Measurements from ENCODE around the gene LDLR.

DNA sequence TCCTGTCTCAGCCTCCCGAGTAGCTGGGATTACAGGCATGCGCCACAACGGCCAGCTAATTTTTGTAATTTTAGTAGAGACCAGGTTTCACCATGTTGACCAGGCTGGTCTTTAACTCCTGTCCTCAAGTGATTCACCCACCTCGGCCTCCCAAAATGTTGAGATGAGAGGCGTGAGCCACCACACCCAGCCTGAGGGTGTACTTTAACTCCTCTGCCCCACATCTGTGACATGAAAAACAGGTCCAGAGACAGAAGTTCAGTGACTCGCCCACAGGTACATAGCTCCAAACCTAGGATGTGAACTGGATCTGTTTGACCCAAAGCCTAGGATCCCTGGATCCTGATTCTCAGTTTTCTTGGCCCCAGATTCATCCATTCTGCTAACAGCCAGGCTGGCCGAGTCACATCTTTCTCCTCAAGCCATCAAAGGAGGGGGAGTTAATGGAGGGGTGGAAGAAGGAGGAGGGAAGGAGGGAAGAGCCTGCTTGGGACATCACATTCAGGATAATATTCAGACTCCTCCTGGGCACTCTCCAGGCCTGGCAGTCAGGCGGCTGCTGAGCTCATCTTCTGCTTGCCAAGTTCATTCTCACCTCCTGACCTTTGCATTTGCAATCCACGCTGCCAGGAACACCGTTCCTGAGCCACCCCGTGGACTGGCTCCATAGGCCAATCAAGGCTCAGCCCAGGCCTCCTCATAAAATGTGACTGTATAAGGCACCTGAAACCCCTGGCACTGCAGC is 63.2 kb downstream of the LDLR start:
- TF ChIP-seq, protein P1, sequence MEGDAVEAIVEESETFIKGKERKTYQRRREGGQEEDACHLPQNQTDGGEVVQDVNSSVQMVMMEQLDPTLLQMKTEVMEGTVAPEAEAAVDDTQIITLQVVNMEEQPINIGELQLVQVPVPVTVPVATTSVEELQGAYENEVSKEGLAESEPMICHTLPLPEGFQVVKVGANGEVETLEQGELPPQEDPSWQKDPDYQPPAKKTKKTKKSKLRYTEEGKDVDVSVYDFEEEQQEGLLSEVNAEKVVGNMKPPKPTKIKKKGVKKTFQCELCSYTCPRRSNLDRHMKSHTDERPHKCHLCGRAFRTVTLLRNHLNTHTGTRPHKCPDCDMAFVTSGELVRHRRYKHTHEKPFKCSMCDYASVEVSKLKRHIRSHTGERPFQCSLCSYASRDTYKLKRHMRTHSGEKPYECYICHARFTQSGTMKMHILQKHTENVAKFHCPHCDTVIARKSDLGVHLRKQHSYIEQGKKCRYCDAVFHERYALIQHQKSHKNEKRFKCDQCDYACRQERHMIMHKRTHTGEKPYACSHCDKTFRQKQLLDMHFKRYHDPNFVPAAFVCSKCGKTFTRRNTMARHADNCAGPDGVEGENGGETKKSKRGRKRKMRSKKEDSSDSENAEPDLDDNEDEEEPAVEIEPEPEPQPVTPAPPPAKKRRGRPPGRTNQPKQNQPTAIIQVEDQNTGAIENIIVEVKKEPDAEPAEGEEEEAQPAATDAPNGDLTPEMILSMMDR (conservative IDR thresholded peaks at IDR 0.05 in 1 of 2, IDR thresholded peaks at IDR 0.05 in 1 of 2; ENCODE audit: low read depth in 1 of 2, low read length in 2 of 2) = no peak
- TF ChIP-seq EZH2 (IDR thresholded peaks at IDR 0.05; ENCODE audit: low read length, missing control alignments) = no peak
